ENCODE measurements around the gene TAP1. TPM values are rescaled to one million over a fixed set of nuclear protein-coding genes. Genes with fewer than 3 reads are reported as not detected.

Gene TAP1
- total RNA-seq, 5 donors from 2014 or later (not counting 1 experiment from before 2014, with no cell fraction given) = 117 to 163 (median 147) TPM

- no peaks in the 10 kb centered on the region for H3K36me3 ChIP-seq (ENCODE audit: control insufficient read depth in 2 of 2, extremely low read depth in 1 of 2, insufficient read depth in 1 of 2, low read length in 1 of 2)
- Mint-ChIP-seq H3K4me3 (no peak overlapping the region), H3K36me3 (no peaks in the 10 kb centered on the region), H3K9me3 (no peaks in the 10 kb centered on the region), H3K4me1 (peaks cover 0 to 10% (median 2%) of the 10 kb centered on the region in 3 donors), H3K27ac (no peak overlapping the region), H3K27me3 (no peaks in the 10 kb centered on the region)
- H3K27me3 ChIP-seq (replicated peaks in 1 of 2; ENCODE audit: control insufficient read depth in 2 of 2, extremely low read depth in 1 of 2, insufficient read depth in 2 of 2, low read length in 1 of 2) = no peaks in the 10 kb centered on the region
- no peak for ATAC-seq (replicated peaks in 1 of 4)
- POLR2A ChIA-PET = interaction anchor here in 1 of 2 donors (0.5 kb wide), 1 partner anchor 55 kb away, joined by 6 read pairs; no protein-coding TSS in a partner anchor
- no peak overlapping the region for H3K27ac ChIP-seq (ENCODE audit: low read length)
- H3K4me1 ChIP-seq (ENCODE audit: control insufficient read depth in 1 of 2, extremely low read depth in 1 of 2, insufficient read depth in 2 of 2, low read length in 2 of 2) = peaks cover 0 to 3% of the 10 kb centered on the region in 2 experiments
- no peak for DNase-seq
- WGBS (ENCODE audit: insufficient coverage) = no CpG with 5 or more reads among the region's 2 CpGs
- no peaks in the 10 kb centered on the region for H3K9me3 ChIP-seq
- H3K4me3 ChIP-seq (ENCODE audit: control insufficient read depth in 1 of 2, extremely low read depth in 1 of 2, low read length in 1 of 2) = no peak overlapping the region
- CTCF ChIA-PET = interaction anchor here in 1 of 2 donors (0.6 to 0.8 kb wide), 2 partner anchors 11 to 12 kb away, joined by 3 to 5 read pairs; no protein-coding TSS in a partner anchor
Observed at GRCh38 chr6:32888576-32888975, 35.1 kb upstream of the TAP1 start.

GRCh38 chr6:32887616-32888015 is 34.1 kb upstream of the TAP1 start:
- POLR2A ChIA-PET = no interaction called here
- no peak for DNase-seq
- Histone ChIP-seq H3K27ac (ENCODE audit: low read length) (no peak overlapping the region), H3K9me3 (no peaks in the 10 kb centered on the region), H3K36me3 (ENCODE audit: control insufficient read depth in 2 of 2, extremely low read depth in 1 of 2, insufficient read depth in 1 of 2, low read length in 1 of 2) (no peaks in the 10 kb centered on the region), H3K4me3 (ENCODE audit: control insufficient read depth in 1 of 2, extremely low read depth in 1 of 2, low read length in 1 of 2) (no peak overlapping the region), H3K4me1 (ENCODE audit: control insufficient read depth in 1 of 2, extremely low read depth in 1 of 2, insufficient read depth in 2 of 2, low read length in 2 of 2) (no peaks in the 10 kb centered on the region), H3K27me3 (replicated peaks in 1 of 2; ENCODE audit: control insufficient read depth in 2 of 2, extremely low read depth in 1 of 2, insufficient read depth in 2 of 2, low read length in 1 of 2) (no peaks in the 10 kb centered on the region)
- peaks cover 0 to 4% (median 0%) of the 10 kb centered on the region in 3 donors for H3K4me1 Mint-ChIP-seq
- CTCF ChIA-PET = interaction anchor here in 1 of 2 donors (0.9 kb wide), 1 partner anchor 97 kb away, joined by 3 read pairs; no protein-coding TSS in a partner anchor
- WGBS (ENCODE audit: insufficient coverage) = 96% methylated on average over 4 of the region's 5 CpGs
- H3K9me3 Mint-ChIP-seq = no peaks in the 10 kb centered on the region
- ATAC-seq (replicated peaks in 1 of 4) = no peak
- H3K36me3 Mint-ChIP-seq = no peaks in the 10 kb centered on the region
- H3K27me3 Mint-ChIP-seq = no peaks in the 10 kb centered on the region
- H3K27ac Mint-ChIP-seq = no peak overlapping the region
- H3K4me3 Mint-ChIP-seq = no peak overlapping the region

GRCh38 chr6:32886681-32887383 is 33.3 kb upstream of the TAP1 start:
- Histone ChIP-seq H3K36me3 (ENCODE audit: control insufficient read depth in 2 of 2, extremely low read depth in 1 of 2, insufficient read depth in 1 of 2, low read length in 1 of 2) (no peaks in the 10 kb centered on the region), H3K27me3 (replicated peaks in 1 of 2; ENCODE audit: control insufficient read depth in 2 of 2, extremely low read depth in 1 of 2, insufficient read depth in 2 of 2, low read length in 1 of 2) (no peaks in the 10 kb centered on the region), H3K4me1 (ENCODE audit: control insufficient read depth in 1 of 2, extremely low read depth in 1 of 2, insufficient read depth in 2 of 2, low read length in 2 of 2) (no peaks in the 10 kb centered on the region), H3K27ac (ENCODE audit: low read length) (no peak overlapping the region), H3K4me3 (ENCODE audit: control insufficient read depth in 1 of 2, extremely low read depth in 1 of 2, low read length in 1 of 2) (no peak overlapping the region), H3K9me3 (no peaks in the 10 kb centered on the region)
- H3K36me3 Mint-ChIP-seq = peaks cover under 1% of the 10 kb centered on the region
- peaks cover 0 to 4% (median 0%) of the 10 kb centered on the region in 3 donors for H3K4me1 Mint-ChIP-seq
- 77% methylated on average over 3 of the region's 3 CpGs for WGBS (ENCODE audit: insufficient coverage)
- H3K4me3 Mint-ChIP-seq = no peak overlapping the region
- POLR2A ChIA-PET = interaction anchor here (1.3 to 1.4 kb wide), 3 partner anchors 66 to 99 kb away, joined by 3 to 5 read pairs (median 4); partner anchors contain the start of gene HLA-DMA (in 1 of the 2)
- CTCF ChIA-PET = interaction anchor here (0.6 to 2.0 kb wide), 8 partner anchors 17 to 98 kb away, joined by 3 to 41 read pairs (median 10); partner anchors contain the start of gene HLA-DMA (in 1 of the 2)
- DNase-seq = no peak
- no peaks in the 10 kb centered on the region for H3K27me3 Mint-ChIP-seq
- H3K27ac Mint-ChIP-seq = no peak overlapping the region
- no peaks in the 10 kb centered on the region for H3K9me3 Mint-ChIP-seq
- no peak for ATAC-seq (replicated peaks in 1 of 4)

GRCh38 chr6:32885698-32886286 is 32.3 kb upstream of the TAP1 start:
- ATAC-seq (replicated peaks in 1 of 4) = peak; percentile 34 to 70 (median 64)
- Histone ChIP-seq H3K36me3 (ENCODE audit: control insufficient read depth in 2 of 2, extremely low read depth in 1 of 2, insufficient read depth in 1 of 2, low read length in 1 of 2) (no peaks in the 10 kb centered on the region), H3K4me1 (ENCODE audit: control insufficient read depth in 1 of 2, extremely low read depth in 1 of 2, insufficient read depth in 2 of 2, low read length in 2 of 2) (no peaks in the 10 kb centered on the region), H3K27me3 (replicated peaks in 1 of 2; ENCODE audit: control insufficient read depth in 2 of 2, extremely low read depth in 1 of 2, insufficient read depth in 2 of 2, low read length in 1 of 2) (no peaks in the 10 kb centered on the region), H3K9me3 (no peaks in the 10 kb centered on the region), H3K27ac (ENCODE audit: low read length) (no peak overlapping the region), H3K4me3 (ENCODE audit: control insufficient read depth in 1 of 2, extremely low read depth in 1 of 2, low read length in 1 of 2) (no peak overlapping the region)
- ChIA-PET POLR2A (interaction anchor here (0.6 to 1.4 kb wide), 5 partner anchors 47 to 100 kb away, joined by 3 to 12 read pairs (median 5); partner anchors contain the start of genes HLA-DMA (in 1 of the 2) and TAP2 (in 1 of the 2)), CTCF (interaction anchor here (0.6 to 2.0 kb wide), 21 partner anchors 8 to 199 kb away, joined by 3 to 41 read pairs (median 4); partner anchors contain the start of genes HLA-DMA (in 2 of the 2) and TAP2 (in 1 of the 2))
- H3K36me3 Mint-ChIP-seq = peaks cover 11% of the 10 kb centered on the region
- H3K27me3 Mint-ChIP-seq = no peaks in the 10 kb centered on the region
- H3K27ac Mint-ChIP-seq = no peak overlapping the region
- peak in 1 of 35 experiments; percentile 86 for DNase-seq
- H3K9me3 Mint-ChIP-seq = no peaks in the 10 kb centered on the region
- peaks cover 0 to 4% (median 0%) of the 10 kb centered on the region in 3 donors for H3K4me1 Mint-ChIP-seq
- H3K4me3 Mint-ChIP-seq = no peak overlapping the region
- WGBS (ENCODE audit: insufficient coverage) = no CpG with 5 or more reads among the region's 4 CpGs

GRCh38 chr6:32883789-32884188 is 30.3 kb upstream of the TAP1 start:
- peaks cover 0 to 2% of the 10 kb centered on the region in 2 donors for H3K27me3 Mint-ChIP-seq
- peaks cover 0 to 4% (median 0%) of the 10 kb centered on the region in 3 donors for H3K4me1 Mint-ChIP-seq
- no peak overlapping the region for H3K4me3 ChIP-seq (ENCODE audit: control insufficient read depth in 1 of 2, extremely low read depth in 1 of 2, low read length in 1 of 2)
- 79% methylated on average over 5 of the region's 5 CpGs for WGBS (ENCODE audit: insufficient coverage)
- H3K9me3 Mint-ChIP-seq = no peaks in the 10 kb centered on the region
- DNase-seq (no peak), ATAC-seq (replicated peaks in 1 of 4) (no peak)
- peaks cover 0 to 4% of the 10 kb centered on the region in 2 experiments for H3K27me3 ChIP-seq (replicated peaks in 1 of 2; ENCODE audit: control insufficient read depth in 2 of 2, extremely low read depth in 1 of 2, insufficient read depth in 2 of 2, low read length in 1 of 2)
- H3K4me1 ChIP-seq (ENCODE audit: control insufficient read depth in 1 of 2, extremely low read depth in 1 of 2, insufficient read depth in 2 of 2, low read length in 2 of 2) = no peaks in the 10 kb centered on the region
- no peak overlapping the region for H3K4me3 Mint-ChIP-seq
- H3K9me3 ChIP-seq = no peaks in the 10 kb centered on the region
- peaks cover 24% of the 10 kb centered on the region for H3K36me3 Mint-ChIP-seq
- no peak overlapping the region for H3K27ac ChIP-seq (ENCODE audit: low read length)
- POLR2A ChIA-PET = no interaction called here
- CTCF ChIA-PET = interaction anchor here in 1 of 2 donors (1.1 to 2.0 kb wide), 2 partner anchors 11 to 70 kb away, joined by 4 to 8 read pairs; no protein-coding TSS in a partner anchor
- no peak overlapping the region for H3K27ac Mint-ChIP-seq
- no peaks in the 10 kb centered on the region for H3K36me3 ChIP-seq (ENCODE audit: control insufficient read depth in 2 of 2, extremely low read depth in 1 of 2, insufficient read depth in 1 of 2, low read length in 1 of 2)

GRCh38 chr6:32882879-32883250 is 29.4 kb upstream of the TAP1 start:
- H3K4me1 ChIP-seq (ENCODE audit: control insufficient read depth in 1 of 2, extremely low read depth in 1 of 2, insufficient read depth in 2 of 2, low read length in 2 of 2) = no peaks in the 10 kb centered on the region
- DNase-seq = no peak
- no peak overlapping the region for H3K4me3 ChIP-seq (ENCODE audit: control insufficient read depth in 1 of 2, extremely low read depth in 1 of 2, low read length in 1 of 2)
- H3K36me3 Mint-ChIP-seq = peaks cover 26% of the 10 kb centered on the region
- peaks cover 0 to 2% of the 10 kb centered on the region in 2 donors for H3K27me3 Mint-ChIP-seq
- H3K27me3 ChIP-seq (replicated peaks in 1 of 2; ENCODE audit: control insufficient read depth in 2 of 2, extremely low read depth in 1 of 2, insufficient read depth in 2 of 2, low read length in 1 of 2) = peaks cover 0 to 4% of the 10 kb centered on the region in 2 experiments
- no peak overlapping the region for H3K27ac Mint-ChIP-seq
- WGBS (ENCODE audit: insufficient coverage) = no CpG with 5 or more reads among the region's 1 CpG
- peaks cover 0 to 4% (median 0%) of the 10 kb centered on the region in 3 donors for H3K4me1 Mint-ChIP-seq
- ATAC-seq (replicated peaks in 1 of 4) = no peak
- ChIA-PET CTCF (interaction anchor here (0.6 to 2.3 kb wide), 7 partner anchors 11 to 1361 kb away, joined by 3 to 8 read pairs (median 4); no protein-coding TSS in a partner anchor), POLR2A (no interaction called here)
- H3K9me3 Mint-ChIP-seq = no peaks in the 10 kb centered on the region
- no peak overlapping the region for H3K27ac ChIP-seq (ENCODE audit: low read length)
- H3K9me3 ChIP-seq = no peaks in the 10 kb centered on the region
- H3K4me3 Mint-ChIP-seq = no peak overlapping the region
- no peaks in the 10 kb centered on the region for H3K36me3 ChIP-seq (ENCODE audit: control insufficient read depth in 2 of 2, extremely low read depth in 1 of 2, insufficient read depth in 1 of 2, low read length in 1 of 2)

Data from T-cell (primary cell).